Upper lobe of right lung (tissue), 1 donor: ENCODE measurements around the gene PSMD2. TPM values are rescaled to one million over a fixed set of nuclear protein-coding genes. Genes with fewer than 3 reads are reported as not detected.
A peak's percentile ranks its signal among the peaks of the same experiment; 100 is the strongest.

Source experiments
- ATAC-seq: fragments of 200-7000 bp; cut with Tn5 transposase; one replicate; pipeline ENCODE4 v1.9.1; 2020; ENCODE audit warnings: mild to moderate bottlenecking, moderate library complexity
- DNase-seq: peaks from one replicate; pipeline ENCODE4 v3.0.0-alpha.2; 2020
- H3K27ac ChIP-seq: fragments of 200-600 bp; one replicate; pipeline ENCODE4 v1.8.0; 2022
- H3K27me3 ChIP-seq: fragments of 200-600 bp; one replicate; pipeline ENCODE4 v1.8.0; 2022; ENCODE audit warnings: mild to moderate bottlenecking
- H3K36me3 ChIP-seq: fragments of 200-600 bp; one replicate; pipeline ENCODE4 v1.8.0; 2022
- H3K4me1 ChIP-seq: fragments of 200-600 bp; one replicate; pipeline ENCODE4 v1.8.0; 2022
- H3K4me3 ChIP-seq: fragments of 200-600 bp; one replicate; pipeline ENCODE4 v1.8.0; 2022; ENCODE audit warnings: mild to moderate bottlenecking
- H3K9me3 ChIP-seq: fragments of 200-600 bp; one replicate; pipeline ENCODE4 v1.8.0; 2022
- CTCF ChIP-seq: fragments of 200-600 bp; IDR thresholded peaks from one replicate; pipeline ENCODE4 v1.8.0; 2022; ENCODE audit warnings: antibody characterized with exemption
- intact Hi-C: fragments of 100-400 bp; cut with DNase I; formaldehyde crosslinking; loops from one replicate; pipeline ENCODE4 v1.11.0; 2022
- total RNA-seq: library from RNA; stranded (reverse); fragmentation: NEBNext Ultra II Directional; extraction: Animal tissue kit (Norgen Biotek cat#: 25700); gene quantifications from one replicate; pipeline ENCODE4 v1.2.1, GENCODE V29; 2021
- donor health status: DM: no; HTN: yes; CAD: no; lungs with severe emphysema.

The PSMD2 gene
- total RNA-seq, 1 donor from 2014 or later, result 152 TPM

- H3K4me1 ChIP-seq, result peaks cover 36% of the 10 kb centered on the region
- H3K27ac ChIP-seq, result peak overlapping the region; percentile 90
- peaks cover 34% of the 10 kb centered on the region for H3K36me3 ChIP-seq
- DNase-seq (peak; percentile 93), ATAC-seq (peak; percentile 81)
- no peaks in the 10 kb centered on the region for H3K9me3 ChIP-seq
- intact Hi-C loops, result no loop called here
- no peaks in the 10 kb centered on the region for H3K27me3 ChIP-seq
- peak overlapping the region; percentile 85 for H3K4me3 ChIP-seq
- TF ChIP-seq CTCF, result no peak
These were observed 15.9 kb downstream of the PSMD2 start for GRCh38 chr3:184314700-184315542.

- Histone ChIP-seq H3K27ac (peak overlapping the region; percentile 90), H3K9me3 (no peaks in the 10 kb centered on the region), H3K36me3 (peaks cover 39% of the 10 kb centered on the region), H3K4me3 (peak overlapping the region; percentile 85), H3K27me3 (no peaks in the 10 kb centered on the region), H3K4me1 (peaks cover 40% of the 10 kb centered on the region)
- intact Hi-C loops, result no loop called here
- ATAC-seq (no peak), DNase-seq (no peak)
- no peak for TF ChIP-seq CTCF
These were observed 16.5 kb downstream of the PSMD2 start for GRCh38 chr3:184315543-184315867.

GRCh38 chr3:184315871-184316661 lies 17.0 kb downstream of the PSMD2 start:
- Histone ChIP-seq H3K4me1 (peaks cover 46% of the 10 kb centered on the region), H3K27me3 (no peaks in the 10 kb centered on the region), H3K27ac (peak overlapping the region; percentile 90), H3K9me3 (no peaks in the 10 kb centered on the region), H3K36me3 (peaks cover 45% of the 10 kb centered on the region), H3K4me3 (peak overlapping the region; percentile 85)
- TF ChIP-seq CTCF, result no peak
- DNase-seq (no peak), ATAC-seq (no peak)
- intact Hi-C loops, result no loop called here

GRCh38 chr3:184316792-184317191 lies 17.8 kb downstream of the PSMD2 start:
- Histone ChIP-seq H3K36me3 (peaks cover 52% of the 10 kb centered on the region), H3K27me3 (no peaks in the 10 kb centered on the region), H3K27ac (no peak overlapping the region), H3K4me1 (peaks cover 49% of the 10 kb centered on the region), H3K9me3 (no peaks in the 10 kb centered on the region), H3K4me3 (peak overlapping the region; percentile 85)
- TF ChIP-seq CTCF, result no peak
- DNase-seq, result no peak
- no peak for ATAC-seq
- intact Hi-C loops, result no loop called here

- no peaks in the 10 kb centered on the region for H3K9me3 ChIP-seq
- peaks cover 53% of the 10 kb centered on the region for H3K4me1 ChIP-seq
- H3K4me3 ChIP-seq, result no peak overlapping the region
- no peak for DNase-seq
- H3K27me3 ChIP-seq, result no peaks in the 10 kb centered on the region
- intact Hi-C loops, result no loop called here
- H3K27ac ChIP-seq, result no peak overlapping the region
- H3K36me3 ChIP-seq, result peaks cover 56% of the 10 kb centered on the region
- TF ChIP-seq CTCF, result no peak
- no peak for ATAC-seq
These were observed 18.2 kb downstream of the PSMD2 start for GRCh38 chr3:184317201-184317600.
